Measurements from ENCODE around the gene MRPL33.

Gene MRPL33

GRCh38 chr2:27771548-27772335 is at the start of gene MRPL33:
Gene MRPL33, plus strand, starts transcription at chr2:27771719. Its CDS starts 59 bp downstream, at chr2:27771778.
- peak; percentile 89 to 92 for DNase-seq (ENCODE audit: low read depth in 2 of 2)

- no peak for DNase-seq (ENCODE audit: low read depth in 2 of 2)
Observed at GRCh38 chr2:27721884-27722485, 49.5 kb upstream of the MRPL33 start.

- DNase-seq (ENCODE audit: low read depth in 2 of 2) = no peak
Observed at GRCh38 chr2:27723372-27724144, 48.0 kb upstream of the MRPL33 start.

GRCh38 chr2:27724191-27724590 is 47.3 kb upstream of the MRPL33 start:
- DNase-seq (ENCODE audit: low read depth in 2 of 2) = no peak

- DNase-seq (ENCODE audit: low read depth in 2 of 2) = no peak
Observed at GRCh38 chr2:27724905-27725701, 46.4 kb upstream of the MRPL33 start.

- DNase-seq (ENCODE audit: low read depth in 2 of 2) = no peak
Observed at GRCh38 chr2:27727257-27727656, 44.3 kb upstream of the MRPL33 start.

GRCh38 chr2:27728081-27728858 is 43.2 kb upstream of the MRPL33 start:
- no peak for DNase-seq (ENCODE audit: low read depth in 2 of 2)

GRCh38 chr2:27729198-27729597 is 42.3 kb upstream of the MRPL33 start:
- DNase-seq (ENCODE audit: low read depth in 2 of 2) = no peak

- no peak for DNase-seq (ENCODE audit: low read depth in 2 of 2)
Observed at GRCh38 chr2:27729614-27730013, 41.9 kb upstream of the MRPL33 start.

- DNase-seq (ENCODE audit: low read depth in 2 of 2) = no peak
Observed at GRCh38 chr2:27730261-27730662, 41.3 kb upstream of the MRPL33 start.

- no peak for DNase-seq (ENCODE audit: low read depth in 2 of 2)
Observed at GRCh38 chr2:27730980-27731691, 40.4 kb upstream of the MRPL33 start.

- DNase-seq (ENCODE audit: low read depth in 2 of 2) = no peak
Observed at GRCh38 chr2:27734305-27734704, 37.2 kb upstream of the MRPL33 start.

- DNase-seq (ENCODE audit: low read depth in 2 of 2) = peak; percentile 48 to 65
Observed at GRCh38 chr2:27735263-27735904, 36.1 kb upstream of the MRPL33 start.

- DNase-seq (ENCODE audit: low read depth in 2 of 2) = no peak
Observed at GRCh38 chr2:27736031-27736889, 35.3 kb upstream of the MRPL33 start.

GRCh38 chr2:27736890-27737204 is 34.7 kb upstream of the MRPL33 start:
- no peak for DNase-seq (ENCODE audit: low read depth in 2 of 2)

- no peak for DNase-seq (ENCODE audit: low read depth in 2 of 2)
Observed at GRCh38 chr2:27737676-27738348, 33.7 kb upstream of the MRPL33 start.

GRCh38 chr2:27738349-27739057 is 33.0 kb upstream of the MRPL33 start:
- DNase-seq (ENCODE audit: low read depth in 2 of 2) = no peak

GRCh38 chr2:27739058-27739373 is 32.5 kb upstream of the MRPL33 start:
- DNase-seq (ENCODE audit: low read depth in 2 of 2) = no peak
